ENCODE measurements around the gene SYN1. TPM values are rescaled to one million over a fixed set of nuclear protein-coding genes. Genes with fewer than 3 reads are reported as not detected.

The SYN1 gene
- polyA plus RNA-seq, 2 donors: 0.08 to 0.14 TPM

DNA sequence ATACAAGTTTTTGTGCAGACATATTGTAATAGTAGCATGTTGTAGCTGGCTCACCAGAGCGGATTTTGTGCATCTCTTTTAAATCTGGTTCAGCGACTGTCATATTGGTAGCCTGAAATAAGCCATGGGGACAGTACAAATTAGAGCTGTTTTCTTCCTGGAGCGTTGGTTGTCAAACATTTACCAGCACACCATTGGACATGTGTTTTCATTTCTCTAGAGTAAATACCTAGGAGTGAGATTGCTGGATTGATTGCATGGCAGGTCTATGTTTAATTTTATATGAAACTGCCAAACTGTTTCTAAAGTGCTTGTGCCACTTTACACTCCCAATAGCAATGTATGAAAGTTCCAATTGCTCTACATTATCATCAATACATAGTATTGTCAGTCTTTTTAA lies 61.2 kb downstream of the SYN1 start:
- Histone ChIP-seq H3K36me3 (ENCODE audit: control insufficient read depth in 2 of 2, insufficient read depth in 2 of 2, low read length in 1 of 2) (peaks cover 4 to 5% of the 10 kb centered on the region in 2 donors), H3K27me3 (ENCODE audit: control insufficient read depth in 1 of 2, insufficient read depth in 2 of 2, low read length in 2 of 2) (no peaks in the 10 kb centered on the region), H3K27ac (ENCODE audit: low read depth in 2 of 2, low read length in 1 of 2) (no peak overlapping the region), H3K9me3 (ENCODE audit: control insufficient read depth in 2 of 2, insufficient read depth in 1 of 2, low read depth in 1 of 2, low read length in 1 of 2) (peaks cover 0 to 2% of the 10 kb centered on the region in 2 donors), H3K4me1 (ENCODE audit: control insufficient read depth in 2 of 2, insufficient read depth in 2 of 2, low read length in 1 of 2) (no peaks in the 10 kb centered on the region), H3K4me3 (ENCODE audit: low read depth in 1 of 2, low read length in 2 of 2) (no peak overlapping the region)
- WGBS, 2 donors: 75 to 97% methylated on average over 3 of the region's 3 CpGs

DNA sequence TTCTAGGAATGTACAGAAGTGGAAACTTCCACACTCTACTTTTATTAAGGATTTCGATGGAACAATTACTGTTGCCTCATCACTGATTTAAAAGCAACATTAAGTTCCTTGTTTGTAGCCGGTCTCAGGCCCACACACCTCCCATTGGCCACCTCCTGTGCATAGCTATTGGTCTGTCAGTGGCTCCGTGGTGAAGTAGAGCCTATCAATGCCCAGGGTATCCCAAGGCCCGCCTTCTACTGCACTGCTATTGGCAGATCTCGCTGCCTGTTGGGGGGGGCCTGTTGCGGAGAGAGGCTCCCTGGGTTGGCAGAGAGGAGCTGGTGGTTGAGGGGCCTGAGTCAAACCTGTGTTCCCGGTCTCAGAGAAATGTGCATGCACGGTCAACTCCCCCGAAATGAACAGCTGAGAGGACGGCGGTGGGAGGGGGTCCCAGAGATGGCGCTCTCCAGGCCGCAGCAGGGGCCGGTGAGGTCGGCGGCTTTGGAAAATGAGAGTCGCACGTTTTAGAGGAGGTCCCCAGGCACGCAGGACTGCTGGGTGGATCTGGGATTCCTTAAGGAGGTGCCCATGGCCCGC lies 63.5 kb downstream of the SYN1 start:
- no peaks in the 10 kb centered on the region for H3K9me3 ChIP-seq (ENCODE audit: control insufficient read depth in 2 of 2, insufficient read depth in 1 of 2, low read depth in 1 of 2, low read length in 1 of 2)
- no peaks in the 10 kb centered on the region for H3K4me1 ChIP-seq (ENCODE audit: control insufficient read depth in 2 of 2, insufficient read depth in 2 of 2, low read length in 1 of 2)
- H3K36me3 ChIP-seq (ENCODE audit: control insufficient read depth in 2 of 2, insufficient read depth in 2 of 2, low read length in 1 of 2): no peaks in the 10 kb centered on the region
- peak overlapping the region; percentile 45 to 55 for H3K4me3 ChIP-seq (ENCODE audit: low read depth in 1 of 2, low read length in 2 of 2)
- peak overlapping the region; percentile 81 to 89 for H3K27ac ChIP-seq (ENCODE audit: low read depth in 2 of 2, low read length in 1 of 2)
- H3K27me3 ChIP-seq (ENCODE audit: control insufficient read depth in 1 of 2, insufficient read depth in 2 of 2, low read length in 2 of 2): no peaks in the 10 kb centered on the region
- WGBS, 2 donors: 1 to 24% methylated on average over 19 to 20 of the region's 20 CpGs

DNA sequence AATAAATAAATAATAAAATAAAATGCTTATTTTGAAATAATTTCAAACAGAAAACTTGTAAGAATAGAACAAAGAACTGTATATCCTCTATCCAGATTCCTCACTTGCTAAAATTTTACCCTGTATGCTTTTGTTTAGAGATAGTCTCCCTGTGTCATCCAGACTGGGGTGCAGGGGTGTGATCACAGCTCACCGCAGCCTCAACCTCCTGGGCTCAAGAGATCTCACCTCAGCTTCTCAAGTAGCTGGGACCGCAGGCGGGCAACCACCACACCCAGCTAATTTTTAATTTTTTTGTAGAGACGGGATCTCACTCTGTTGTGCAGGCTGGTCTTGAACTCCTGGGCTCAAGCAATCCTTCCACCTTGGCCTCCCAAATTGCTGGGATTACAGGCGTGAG lies 76.2 kb downstream of the SYN1 start:
- no peak overlapping the region for H3K27ac ChIP-seq (ENCODE audit: low read depth in 2 of 2, low read length in 1 of 2)
- no peaks in the 10 kb centered on the region for H3K4me1 ChIP-seq (ENCODE audit: control insufficient read depth in 2 of 2, insufficient read depth in 2 of 2, low read length in 1 of 2)
- H3K27me3 ChIP-seq (ENCODE audit: control insufficient read depth in 1 of 2, insufficient read depth in 2 of 2, low read length in 2 of 2): no peaks in the 10 kb centered on the region
- no peaks in the 10 kb centered on the region for H3K36me3 ChIP-seq (ENCODE audit: control insufficient read depth in 2 of 2, insufficient read depth in 2 of 2, low read length in 1 of 2)
- WGBS, 2 donors: 92 to 96% methylated on average over 5 of the region's 5 CpGs
- no peak overlapping the region for H3K4me3 ChIP-seq (ENCODE audit: low read depth in 1 of 2, low read length in 2 of 2)
- H3K9me3 ChIP-seq (ENCODE audit: control insufficient read depth in 2 of 2, insufficient read depth in 1 of 2, low read depth in 1 of 2, low read length in 1 of 2): no peaks in the 10 kb centered on the region

DNA sequence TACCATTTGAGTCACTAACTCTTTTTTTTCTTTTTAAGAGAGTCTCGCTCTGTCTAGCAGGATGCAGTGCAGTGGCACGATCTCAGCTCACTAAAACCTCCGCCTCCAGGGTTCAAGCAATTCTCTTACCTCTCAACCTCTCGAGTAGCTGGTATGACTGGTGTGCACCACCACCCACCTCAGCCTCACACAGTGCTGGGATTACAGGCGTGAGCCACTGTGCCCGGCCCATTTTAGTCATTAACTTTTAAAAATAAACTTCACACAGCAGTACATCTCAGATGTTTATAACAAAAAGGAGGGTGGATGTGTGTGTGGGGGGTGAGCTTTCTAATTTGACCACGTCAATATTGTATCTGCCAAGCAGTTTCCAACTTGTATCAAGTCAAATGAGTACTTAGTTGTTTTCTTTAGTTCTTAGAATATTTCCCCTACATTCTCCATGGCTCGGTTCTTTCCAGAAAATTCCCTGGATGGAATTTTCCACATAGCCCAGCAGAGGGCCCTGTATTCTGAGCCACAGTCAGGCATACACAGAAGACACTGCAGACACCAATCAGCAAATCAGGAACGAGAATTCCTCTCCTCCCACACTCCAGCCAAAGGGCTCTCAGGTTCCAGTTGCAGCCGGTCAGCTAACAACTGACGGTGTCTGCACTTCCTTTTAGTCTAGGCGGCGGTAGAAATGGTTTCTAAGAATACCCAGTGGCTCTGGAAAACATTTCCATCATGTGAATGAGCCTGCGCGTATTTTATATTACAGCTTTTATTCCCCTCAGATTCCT lies 78.7 kb downstream of the SYN1 start:
- Histone ChIP-seq H3K36me3 (ENCODE audit: control insufficient read depth in 2 of 2, insufficient read depth in 2 of 2, low read length in 1 of 2) (no peaks in the 10 kb centered on the region), H3K9me3 (ENCODE audit: control insufficient read depth in 2 of 2, insufficient read depth in 1 of 2, low read depth in 1 of 2, low read length in 1 of 2) (no peaks in the 10 kb centered on the region), H3K4me3 (ENCODE audit: low read depth in 1 of 2, low read length in 2 of 2) (no peak overlapping the region), H3K4me1 (ENCODE audit: control insufficient read depth in 2 of 2, insufficient read depth in 2 of 2, low read length in 1 of 2) (no peaks in the 10 kb centered on the region), H3K27ac (ENCODE audit: low read depth in 2 of 2, low read length in 1 of 2) (peak overlapping the region; percentile 8 to 40), H3K27me3 (ENCODE audit: control insufficient read depth in 1 of 2, insufficient read depth in 2 of 2, low read length in 2 of 2) (no peaks in the 10 kb centered on the region)
- WGBS, 2 donors: 24 to 34% methylated on average over 15 of the region's 15 CpGs

DNA sequence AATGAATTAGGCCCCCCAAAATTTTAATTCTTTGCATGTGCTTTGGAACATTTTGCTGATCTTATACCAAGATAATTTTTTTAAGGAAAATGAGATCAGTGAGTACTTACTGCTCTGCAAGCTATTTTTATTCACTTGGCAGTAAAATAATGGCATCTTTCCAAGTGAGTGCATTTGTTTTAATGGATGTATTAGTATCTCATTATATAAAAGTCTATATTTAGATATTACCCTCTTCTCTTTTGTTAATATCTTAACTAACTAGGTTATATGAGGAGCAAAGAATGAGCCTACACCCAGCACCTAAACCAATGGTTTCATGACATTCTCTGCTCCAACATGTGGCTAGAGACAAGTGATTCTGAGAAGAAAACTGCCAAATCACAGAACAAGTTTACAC lies 79.8 kb downstream of the SYN1 start:
- Histone ChIP-seq H3K27me3 (ENCODE audit: control insufficient read depth in 1 of 2, insufficient read depth in 2 of 2, low read length in 2 of 2) (no peaks in the 10 kb centered on the region), H3K4me1 (ENCODE audit: control insufficient read depth in 2 of 2, insufficient read depth in 2 of 2, low read length in 1 of 2) (no peaks in the 10 kb centered on the region), H3K27ac (ENCODE audit: low read depth in 2 of 2, low read length in 1 of 2) (no peak overlapping the region), H3K4me3 (ENCODE audit: low read depth in 1 of 2, low read length in 2 of 2) (no peak overlapping the region), H3K9me3 (ENCODE audit: control insufficient read depth in 2 of 2, insufficient read depth in 1 of 2, low read depth in 1 of 2, low read length in 1 of 2) (no peaks in the 10 kb centered on the region), H3K36me3 (ENCODE audit: control insufficient read depth in 2 of 2, insufficient read depth in 2 of 2, low read length in 1 of 2) (no peaks in the 10 kb centered on the region)

DNA sequence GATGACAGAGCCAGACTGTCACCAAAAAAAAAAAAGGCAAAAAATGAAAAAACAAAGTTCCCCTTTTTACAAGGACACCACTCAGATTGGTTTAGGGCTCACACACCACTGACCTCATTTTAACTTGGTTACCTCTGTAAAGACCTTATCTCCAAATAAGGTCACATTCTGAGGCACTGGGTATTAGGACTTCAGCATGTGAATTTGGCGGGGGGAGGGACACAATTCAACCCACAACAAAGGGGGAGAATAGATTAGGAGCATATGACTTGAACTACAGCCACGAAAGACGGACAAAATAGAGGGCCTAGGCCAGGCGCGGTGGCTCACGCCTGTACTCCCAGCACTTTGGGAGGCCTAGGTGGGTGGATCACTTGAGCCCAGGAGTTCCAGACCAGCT lies 89.6 kb downstream of the SYN1 start:
- Histone ChIP-seq H3K4me1 (ENCODE audit: control insufficient read depth in 2 of 2, insufficient read depth in 2 of 2, low read length in 1 of 2) (no peaks in the 10 kb centered on the region), H3K27me3 (ENCODE audit: control insufficient read depth in 1 of 2, insufficient read depth in 2 of 2, low read length in 2 of 2) (no peaks in the 10 kb centered on the region), H3K27ac (ENCODE audit: low read depth in 2 of 2, low read length in 1 of 2) (no peak overlapping the region), H3K4me3 (ENCODE audit: low read depth in 1 of 2, low read length in 2 of 2) (no peak overlapping the region), H3K9me3 (ENCODE audit: control insufficient read depth in 2 of 2, insufficient read depth in 1 of 2, low read depth in 1 of 2, low read length in 1 of 2) (no peaks in the 10 kb centered on the region), H3K36me3 (ENCODE audit: control insufficient read depth in 2 of 2, insufficient read depth in 2 of 2, low read length in 1 of 2) (no peaks in the 10 kb centered on the region)
- 88 to 92% methylated on average over 6 of the region's 6 CpGs for WGBS, 2 donors

DNA sequence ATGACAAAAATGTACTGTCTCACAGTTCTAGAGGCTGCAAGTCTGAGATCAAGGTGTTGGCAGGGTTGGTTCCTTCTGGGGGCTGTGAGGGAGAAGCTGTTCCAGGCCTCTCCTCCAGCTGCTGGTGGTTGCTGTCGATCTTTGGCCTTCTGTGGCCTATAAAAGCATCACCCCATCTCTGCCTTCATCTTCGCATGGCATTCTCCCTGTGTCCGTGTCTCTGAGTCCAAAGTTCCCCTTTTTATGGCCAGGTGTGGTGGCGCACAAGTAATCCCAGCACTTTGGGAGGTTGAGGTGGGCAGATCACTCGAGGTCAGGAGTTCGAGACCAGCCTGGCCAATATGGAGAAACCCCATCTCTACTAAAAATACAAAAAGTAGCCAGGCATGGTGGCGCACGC lies 90.1 kb downstream of the SYN1 start:
- Histone ChIP-seq H3K27me3 (ENCODE audit: control insufficient read depth in 1 of 2, insufficient read depth in 2 of 2, low read length in 2 of 2) (no peaks in the 10 kb centered on the region), H3K36me3 (ENCODE audit: control insufficient read depth in 2 of 2, insufficient read depth in 2 of 2, low read length in 1 of 2) (no peaks in the 10 kb centered on the region), H3K4me3 (ENCODE audit: low read depth in 1 of 2, low read length in 2 of 2) (no peak overlapping the region), H3K4me1 (ENCODE audit: control insufficient read depth in 2 of 2, insufficient read depth in 2 of 2, low read length in 1 of 2) (no peaks in the 10 kb centered on the region), H3K27ac (ENCODE audit: low read depth in 2 of 2, low read length in 1 of 2) (no peak overlapping the region), H3K9me3 (ENCODE audit: control insufficient read depth in 2 of 2, insufficient read depth in 1 of 2, low read depth in 1 of 2, low read length in 1 of 2) (no peaks in the 10 kb centered on the region)
- WGBS, 2 donors: 80 to 93% methylated on average over 8 of the region's 8 CpGs

DNA sequence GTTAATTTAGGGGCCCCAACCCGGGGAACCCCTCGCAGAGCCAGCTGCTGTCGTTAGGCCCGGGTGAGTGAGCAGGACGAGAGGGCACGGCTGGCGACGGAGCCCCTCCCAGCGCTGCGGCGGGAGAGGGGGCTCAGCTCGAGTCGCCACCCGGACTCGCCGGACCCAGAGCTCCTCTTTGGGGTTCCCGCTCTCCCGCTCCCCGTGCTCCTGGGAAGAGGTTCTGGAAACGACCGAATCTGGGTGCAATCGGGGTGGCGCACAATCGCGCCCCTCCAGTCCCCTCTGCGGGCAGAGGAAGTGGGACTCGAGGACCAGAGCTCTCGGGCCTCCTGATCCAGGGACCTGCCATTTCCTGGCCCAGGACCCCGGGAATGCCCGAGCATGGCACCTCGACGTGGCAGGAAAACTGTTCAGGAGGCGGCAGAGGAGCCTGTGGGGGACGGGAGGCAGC lies 95.9 kb downstream of the SYN1 start:
- H3K27ac ChIP-seq (ENCODE audit: low read depth in 2 of 2, low read length in 1 of 2): no peak overlapping the region
- H3K4me3 ChIP-seq (ENCODE audit: low read depth in 1 of 2, low read length in 2 of 2): peak overlapping the region; percentile 42 to 48
- no peaks in the 10 kb centered on the region for H3K4me1 ChIP-seq (ENCODE audit: control insufficient read depth in 2 of 2, insufficient read depth in 2 of 2, low read length in 1 of 2)
- 3 to 27% methylated on average over 34 of the region's 34 CpGs for WGBS, 2 donors
- no peaks in the 10 kb centered on the region for H3K27me3 ChIP-seq (ENCODE audit: control insufficient read depth in 1 of 2, insufficient read depth in 2 of 2, low read length in 2 of 2)
- H3K9me3 ChIP-seq (ENCODE audit: control insufficient read depth in 2 of 2, insufficient read depth in 1 of 2, low read depth in 1 of 2, low read length in 1 of 2): peaks cover 0 to 10% of the 10 kb centered on the region in 2 donors
- no peaks in the 10 kb centered on the region for H3K36me3 ChIP-seq (ENCODE audit: control insufficient read depth in 2 of 2, insufficient read depth in 2 of 2, low read length in 1 of 2)

DNA sequence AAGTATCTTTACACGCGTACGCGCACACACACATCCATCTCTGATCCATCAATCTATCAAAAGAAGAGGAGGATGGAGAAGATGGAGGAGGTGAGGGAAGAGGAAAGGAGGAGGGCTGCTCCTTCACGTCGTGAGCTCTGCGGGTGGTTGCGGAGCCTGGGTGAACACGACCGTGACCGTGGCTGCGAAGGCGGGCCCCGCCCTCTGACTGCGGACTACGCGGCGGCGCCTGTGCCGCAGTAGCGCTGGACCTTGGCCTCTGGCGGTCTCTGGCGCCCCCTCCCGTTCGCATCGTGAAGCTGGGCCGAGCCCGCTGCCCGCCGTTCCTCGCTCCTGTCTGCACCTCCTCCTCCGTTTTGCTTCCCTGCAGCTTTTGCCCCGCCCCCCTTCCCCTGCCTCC lies 96.4 kb downstream of the SYN1 start:
- 2 to 29% methylated on average over 32 to 33 of the region's 33 CpGs for WGBS, 2 donors
- Histone ChIP-seq H3K27ac (ENCODE audit: low read depth in 2 of 2, low read length in 1 of 2) (no peak overlapping the region), H3K4me1 (ENCODE audit: control insufficient read depth in 2 of 2, insufficient read depth in 2 of 2, low read length in 1 of 2) (no peaks in the 10 kb centered on the region)

More for the DNA sequence above, 96.4 kb downstream of the SYN1 start:
- H3K27me3 ChIP-seq (ENCODE audit: control insufficient read depth in 1 of 2, insufficient read depth in 2 of 2, low read length in 2 of 2): no peaks in the 10 kb centered on the region
- H3K9me3 ChIP-seq (ENCODE audit: control insufficient read depth in 2 of 2, insufficient read depth in 1 of 2, low read depth in 1 of 2, low read length in 1 of 2): peaks cover 0 to 10% of the 10 kb centered on the region in 2 donors
- peak overlapping the region; percentile 42 to 48 for H3K4me3 ChIP-seq (ENCODE audit: low read depth in 1 of 2, low read length in 2 of 2)
- H3K36me3 ChIP-seq (ENCODE audit: control insufficient read depth in 2 of 2, insufficient read depth in 2 of 2, low read length in 1 of 2): no peaks in the 10 kb centered on the region

Measured in esophagus (tissue), 2 donors.